ENCODE results near the gene MTHFSD.
"Not testable (repeated sequence)": the region's sequence is repeated elsewhere in the genome, so short reads cannot be mapped to it uniquely, and the experiment has no call there.

The MTHFSD gene

GRCh38 chr16:86554917-86555703 lies at the start of gene MTHFSD:
Gene MTHFSD, minus strand, starts transcription at chr16:86555235. Its CDS starts 51 bp downstream, at chr16:86555184.
- DNase-seq (ENCODE audit: low read depth in 2 of 2) = peak; percentile 89 to 95

GRCh38 chr16:86604436-86605193 lies 49.6 kb upstream of the MTHFSD start:
- DNase-seq (ENCODE audit: low read depth in 2 of 2) = peak in 1 of 2 donors; percentile 3

- DNase-seq (ENCODE audit: low read depth in 2 of 2) = no peak
Observed at GRCh38 chr16:86602521-86602920, 47.5 kb upstream of the MTHFSD start.

GRCh38 chr16:86601356-86601755 lies 46.3 kb upstream of the MTHFSD start:
- DNase-seq (ENCODE audit: low read depth in 2 of 2) = no peak

- no peak for DNase-seq (ENCODE audit: low read depth in 2 of 2)
Observed at GRCh38 chr16:86598607-86599565, 43.9 kb upstream of the MTHFSD start.

- DNase-seq (ENCODE audit: low read depth in 2 of 2) = no peak
Observed at GRCh38 chr16:86597880-86598606, 43.0 kb upstream of the MTHFSD start.

GRCh38 chr16:86597126-86597879 lies 42.3 kb upstream of the MTHFSD start:
- no peak for DNase-seq (ENCODE audit: low read depth in 2 of 2)

GRCh38 chr16:86595983-86596605 lies 41.1 kb upstream of the MTHFSD start:
- no peak for DNase-seq (ENCODE audit: low read depth in 2 of 2)

- no peak for DNase-seq (ENCODE audit: low read depth in 2 of 2)
Observed at GRCh38 chr16:86594721-86595120, 39.7 kb upstream of the MTHFSD start.

- no peak for DNase-seq (ENCODE audit: low read depth in 2 of 2)
Observed at GRCh38 chr16:86593913-86594620, 39.0 kb upstream of the MTHFSD start.

GRCh38 chr16:86591270-86591669 lies 36.2 kb upstream of the MTHFSD start:
- no peak for DNase-seq (ENCODE audit: low read depth in 2 of 2)

- DNase-seq (ENCODE audit: low read depth in 2 of 2) = no peak
Observed at GRCh38 chr16:86590501-86591144, 35.6 kb upstream of the MTHFSD start.

- not testable (repeated sequence) for DNase-seq (ENCODE audit: low read depth in 2 of 2)
Observed at GRCh38 chr16:86587955-86588354, 32.9 kb upstream of the MTHFSD start.

- DNase-seq (ENCODE audit: low read depth in 2 of 2) = no peak
Observed at GRCh38 chr16:86587487-86587886, 32.5 kb upstream of the MTHFSD start.

GRCh38 chr16:86585821-86586611 lies 31.0 kb upstream of the MTHFSD start:
- no peak for DNase-seq (ENCODE audit: low read depth in 2 of 2)

- no peak for DNase-seq (ENCODE audit: low read depth in 2 of 2)
Observed at GRCh38 chr16:86584726-86585721, 30.0 kb upstream of the MTHFSD start.

All from activated CD8-positive, alpha-beta memory T cell treated with anti-CD3 and anti-CD28 coated beads for 4 hours (primary cell).